ENCODE results near the gene MVD. TPM values are rescaled to one million over a fixed set of nuclear protein-coding genes. Genes with fewer than 3 reads are reported as not detected.

Gene MVD
- total and polyA plus RNA-seq, 2 of the 13 experiments (the other 11 are each of a cell fraction or from before 2014, with no cell fraction given) = 28.1 to 187 TPM

DNA sequence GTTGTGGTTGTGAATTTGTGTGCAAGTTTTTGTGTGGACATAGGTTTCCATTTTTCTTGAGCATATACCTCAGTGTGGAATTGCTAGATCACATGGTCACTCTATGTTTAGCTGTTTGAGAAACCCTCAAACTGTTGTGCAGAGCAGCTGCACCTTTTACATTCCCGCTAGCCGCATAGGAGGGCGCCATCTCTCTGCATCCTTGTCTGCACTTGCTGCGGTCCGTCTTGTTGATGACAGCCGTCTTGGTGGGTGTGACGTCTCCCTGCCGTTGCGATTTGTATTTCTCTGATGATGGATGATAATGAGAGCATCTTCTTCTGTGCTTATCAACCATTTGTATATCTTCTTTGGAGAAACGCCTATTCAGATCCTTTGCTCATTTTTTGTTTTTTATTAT is 49.6 kb downstream of the MVD start (continued):
- no peak for TF ChIP-seq KDM5A (IDR thresholded peaks at IDR 0.05; ENCODE audit: borderline replicate concordance, low read length)
- TF ChIP-seq, protein P1, sequence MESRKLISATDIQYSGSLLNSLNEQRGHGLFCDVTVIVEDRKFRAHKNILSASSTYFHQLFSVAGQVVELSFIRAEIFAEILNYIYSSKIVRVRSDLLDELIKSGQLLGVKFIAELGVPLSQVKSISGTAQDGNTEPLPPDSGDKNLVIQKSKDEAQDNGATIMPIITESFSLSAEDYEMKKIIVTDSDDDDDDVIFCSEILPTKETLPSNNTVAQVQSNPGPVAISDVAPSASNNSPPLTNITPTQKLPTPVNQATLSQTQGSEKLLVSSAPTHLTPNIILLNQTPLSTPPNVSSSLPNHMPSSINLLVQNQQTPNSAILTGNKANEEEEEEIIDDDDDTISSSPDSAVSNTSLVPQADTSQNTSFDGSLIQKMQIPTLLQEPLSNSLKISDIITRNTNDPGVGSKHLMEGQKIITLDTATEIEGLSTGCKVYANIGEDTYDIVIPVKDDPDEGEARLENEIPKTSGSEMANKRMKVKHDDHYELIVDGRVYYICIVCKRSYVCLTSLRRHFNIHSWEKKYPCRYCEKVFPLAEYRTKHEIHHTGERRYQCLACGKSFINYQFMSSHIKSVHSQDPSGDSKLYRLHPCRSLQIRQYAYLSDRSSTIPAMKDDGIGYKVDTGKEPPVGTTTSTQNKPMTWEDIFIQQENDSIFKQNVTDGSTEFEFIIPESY (CRISPR knock-in tag; IDR thresholded peaks at IDR 0.05) = peak; percentile 85

DNA sequence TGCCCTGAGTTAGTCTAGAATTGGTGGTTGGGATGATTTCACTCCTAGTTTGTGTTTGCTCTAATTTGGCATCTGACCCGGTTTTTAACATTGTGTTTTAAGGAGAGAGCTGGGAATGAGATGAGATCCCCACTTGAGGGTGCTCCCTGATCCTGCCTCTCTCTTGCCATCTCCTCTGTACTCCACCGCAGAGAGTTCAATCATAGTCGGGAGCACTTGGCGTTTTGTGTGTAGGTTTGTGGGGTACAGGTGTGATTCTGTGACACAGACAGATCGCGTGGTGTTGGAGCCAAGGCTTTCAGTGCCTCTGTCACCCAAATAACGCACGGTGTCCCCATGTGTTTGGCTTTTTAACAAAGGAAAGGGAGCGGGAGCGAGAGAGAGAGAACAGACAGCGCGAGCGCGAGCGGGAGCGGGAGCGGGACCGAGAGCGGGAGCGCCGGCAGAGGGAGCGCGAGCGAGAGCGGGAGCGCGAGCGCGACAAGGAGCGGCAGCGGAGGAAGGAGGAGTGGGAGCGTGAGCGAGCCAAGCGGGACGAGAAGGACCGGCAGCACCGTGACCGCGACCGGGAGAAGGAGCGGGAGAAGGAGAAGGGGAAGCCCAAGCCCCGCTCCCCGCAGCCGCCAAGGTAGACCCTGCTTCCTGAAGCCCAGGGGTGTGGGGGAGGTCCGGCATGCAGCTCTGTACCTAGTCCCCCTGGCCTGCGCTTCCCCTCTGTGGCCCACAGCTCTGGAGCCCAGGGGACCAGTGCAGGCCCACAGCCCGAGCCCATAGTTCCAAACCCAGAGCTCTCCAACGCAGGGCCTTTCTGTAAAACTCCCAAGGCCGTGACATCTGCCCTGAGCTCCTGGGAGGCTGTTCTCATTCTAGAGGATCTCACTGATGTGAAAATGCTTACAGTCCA is 51.7 kb downstream of the MVD start:
- H3K79me2 ChIP-seq (ENCODE audit: insufficient read depth, low read length) = no peaks in the 10 kb centered on the region

More for the DNA sequence above, 51.7 kb downstream of the MVD start:
- TF ChIP-seq, protein P2, sequence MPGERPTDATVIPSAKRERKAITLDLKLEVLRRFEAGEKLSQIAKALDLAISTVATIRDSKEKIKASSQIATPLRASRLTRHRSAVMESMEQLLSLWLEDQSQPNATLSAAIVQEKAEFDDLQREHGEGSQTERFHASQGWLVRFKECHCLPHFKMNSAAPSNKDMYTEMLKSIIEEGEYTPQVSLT (CRISPR knock-in tag; IDR thresholded peaks at IDR 0.05; ENCODE audit: borderline replicate concordance, low read depth) = no peak
- peak; percentile 65 for TF ChIP-seq AGO2 (optimal IDR thresholded peaks at IDR 0.05; ENCODE audit: low read depth, low read length)
- no peaks in the 10 kb centered on the region for H3K9me3 ChIP-seq (ENCODE audit: low read length)
- POLR2A ChIA-PET = no interaction called here
- no peak overlapping the region for H3K4me3 ChIP-seq (replicated peaks in 1 of 3; ENCODE audit: insufficient read depth in 1 of 3, low read depth in 2 of 3, low read length in 3 of 3)
- H3K27ac ChIP-seq (ENCODE audit: extremely low read length, insufficient read depth, low read length) = no peak overlapping the region
- DNase-seq (ENCODE audit: low spot score) = no peak
- 98% methylated on average over 48 of the region's 49 CpGs for WGBS (ENCODE audit: low lambda C conversion rate)
- BruUV-seq (replicated peaks) = no TSS peak
- ATAC-seq = no peak
- no peaks in the 10 kb centered on the region for H3K27me3 ChIP-seq (ENCODE audit: control insufficient read depth in 1 of 2, insufficient read depth in 2 of 2, low read length in 2 of 2)
- no peak for FAIRE-seq
- H3K4me1 ChIP-seq (ENCODE audit: insufficient read depth, low read length) = no peaks in the 10 kb centered on the region
- no peak overlapping the region for H3K4me2 ChIP-seq (ENCODE audit: low read depth, low read length)
- no peaks in the 10 kb centered on the region for H4K20me1 ChIP-seq (ENCODE audit: insufficient read depth, low read length)
- H3K9ac ChIP-seq (ENCODE audit: insufficient read depth, low read depth, low read length) = no peak overlapping the region
- intact Hi-C loops (cut with micrococcal nuclease; ENCODE audit: unreplicated experiment) (no loop called here), in situ Hi-C loops (cut with HindIII; ENCODE audit: extremely low pct_ligation_motif_present, low pct_unique_long_range_greater_than_20kb) (no loop called here)
- H3K36me3 ChIP-seq (replicated peaks in 1 of 2; ENCODE audit: control insufficient read depth in 1 of 2, insufficient read depth in 2 of 2, low read length in 2 of 2) = peaks cover 35 to 77% of the 10 kb centered on the region in 2 experiments
- CTCF ChIA-PET (ENCODE audit: low intra/inter-chr PET ratio, low total read pairs) = no interaction called here
- H2AFZ ChIP-seq (ENCODE audit: low read length) = no peak overlapping the region

All from HepG2 (cell line).